DOHH2 (cell line): ENCODE results near the gene ADAMTS2.

Source experiments
- H3F3A ChIP-seq: fragments of 200-600 bp; sonication (generic), shearing (Covaris generic); 2 replicates; pipeline ENCODE4 v1.6.0; 2016; ENCODE audit warnings: antibody characterized with exemption, mild to moderate bottlenecking; ENCODE audit not compliant: control insufficient read depth, insufficient read depth
- H3K27ac ChIP-seq: fragments of 200-600 bp; sonication (generic); 2 replicates; pipeline ENCODE4 v1.5.1; 2014; ENCODE audit warnings: low read depth, mild to moderate bottlenecking, low read length, moderate library complexity
- H3K27me3 ChIP-seq: fragments of 200-600 bp; sonication (generic); 2 replicates; pipeline ENCODE4 v1.6.1; 2014; ENCODE audit warnings: mild to moderate bottlenecking, low read length, mixed read lengths; ENCODE audit not compliant: control insufficient read depth
- H3K36me3 ChIP-seq: fragments of 200-600 bp; sonication (generic); 2 replicates; pipeline ENCODE4 v1.6.1; 2014; ENCODE audit warnings: mild to moderate bottlenecking, low read length, moderate library complexity, mixed read lengths; ENCODE audit not compliant: control insufficient read depth
- H3K4me1 ChIP-seq: fragments of 200-600 bp; sonication (generic); 2 replicates; pipeline ENCODE4 v1.6.1; 2014; ENCODE audit warnings: mild to moderate bottlenecking, low read length, mixed read lengths; ENCODE audit not compliant: control insufficient read depth
- H3K4me2 ChIP-seq: fragments of 200-600 bp; sonication (generic); 2 replicates; pipeline ENCODE4 v1.6.0; 2014; ENCODE audit warnings: mild to moderate bottlenecking, low read length, moderate library complexity
- H3K4me3 ChIP-seq: fragments of 200-600 bp; sonication (generic); 2 replicates; pipeline ENCODE4 v1.5.1; 2014; ENCODE audit warnings: mild to moderate bottlenecking, low read length, mixed read lengths
- H3K79me2 ChIP-seq: fragments of 200-600 bp; sonication (generic); 2 replicates; pipeline ENCODE4 v1.6.1; 2014; ENCODE audit warnings: mild to moderate bottlenecking, low read length, mixed read lengths; ENCODE audit not compliant: control insufficient read depth
- H3K9me2 ChIP-seq: fragments of 200-600 bp; sonication (generic); replicated peaks from 2 replicates; pipeline ENCODE4 v1.6.1; 2014; ENCODE audit warnings: mild to moderate bottlenecking, low read length, mixed read lengths; ENCODE audit not compliant: control insufficient read depth
- H3K9me3 ChIP-seq: fragments of 200-600 bp; sonication (generic); 2 replicates; pipeline ENCODE4 v1.6.1; 2014; ENCODE audit warnings: antibody characterized with exemption, low read length, mixed read lengths; ENCODE audit not compliant: control insufficient read depth, insufficient read depth
- H4K20me1 ChIP-seq: fragments of 200-600 bp; sonication (generic); 2 replicates; pipeline ENCODE4 v1.6.0; 2014; ENCODE audit warnings: low read depth, mild to moderate bottlenecking, antibody characterized with exemption, low read length, moderate library complexity; ENCODE audit not compliant: control insufficient read depth, insufficient read depth
- CTCF ChIP-seq: fragments of 200-600 bp; sonication (generic); IDR thresholded peaks from one replicate; pipeline ENCODE4 v1.5.1; 2014; ENCODE audit warnings: antibody characterized with exemption, mild to moderate bottlenecking, low read depth, low read length; ENCODE audit not compliant: poor library complexity, severe bottlenecking
- EZH2phosphoT487 ChIP-seq: fragments of 200-600 bp; sonication (generic); IDR thresholded peaks from 2 replicates; pipeline ENCODE4 v1.6.1; 2017; ENCODE audit warnings: borderline replicate concordance, mild to moderate bottlenecking, antibody characterized with exemption, low read length, moderate library complexity, mixed read lengths

Gene ADAMTS2

GRCh38 chr5:179212870-179213269 lies 132.4 kb downstream of the ADAMTS2 start:
- H3K9me2 ChIP-seq = no peaks in the 10 kb centered on the region
- no peak overlapping the region for H3K27ac ChIP-seq
- TF ChIP-seq CTCF (peak; percentile 32), EZH2phosphoT487 (no peak)
- H3K36me3 ChIP-seq = no peaks in the 10 kb centered on the region
- no peaks in the 10 kb centered on the region for H3K9me3 ChIP-seq
- H3K4me2 ChIP-seq = no peak overlapping the region
- no peak overlapping the region for H3K4me3 ChIP-seq
- no peaks in the 10 kb centered on the region for H3K79me2 ChIP-seq
- no peaks in the 10 kb centered on the region for H3K27me3 ChIP-seq
- no peaks in the 10 kb centered on the region for H3K4me1 ChIP-seq
- H3F3A ChIP-seq = no peaks in the 10 kb centered on the region
- H4K20me1 ChIP-seq = no peaks in the 10 kb centered on the region

DNA sequence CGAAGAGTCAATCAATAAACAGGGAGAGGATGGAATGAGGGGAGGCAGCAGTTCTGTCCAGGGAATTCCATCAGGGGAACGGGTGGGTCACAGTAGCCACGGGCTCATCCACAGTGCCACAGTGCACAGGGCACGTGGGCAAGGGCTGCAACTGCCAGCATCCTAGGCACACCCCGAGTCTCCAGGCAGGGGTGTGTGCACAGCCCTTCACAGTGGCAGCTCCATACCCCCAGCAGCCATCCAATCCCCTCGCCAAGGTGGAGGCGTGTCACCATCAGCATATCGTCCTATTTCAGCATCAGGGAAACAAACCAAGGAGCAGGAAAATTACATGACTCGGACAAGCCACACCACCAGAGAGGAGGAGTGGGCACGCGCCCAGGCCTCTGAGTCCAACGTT lies 133.6 kb downstream of the ADAMTS2 start:
- H4K20me1 ChIP-seq = no peaks in the 10 kb centered on the region
- TF ChIP-seq EZH2phosphoT487 = no peak
- TF ChIP-seq CTCF = no peak
- no peak overlapping the region for H3K27ac ChIP-seq
- H3K9me3 ChIP-seq = no peaks in the 10 kb centered on the region
- H3K79me2 ChIP-seq = no peaks in the 10 kb centered on the region
- no peaks in the 10 kb centered on the region for H3K27me3 ChIP-seq
- H3K4me1 ChIP-seq = no peaks in the 10 kb centered on the region
- H3F3A ChIP-seq = no peaks in the 10 kb centered on the region
- H3K9me2 ChIP-seq = no peaks in the 10 kb centered on the region
- H3K4me2 ChIP-seq = no peak overlapping the region
- H3K4me3 ChIP-seq = no peak overlapping the region
- H3K36me3 ChIP-seq = no peaks in the 10 kb centered on the region

DNA sequence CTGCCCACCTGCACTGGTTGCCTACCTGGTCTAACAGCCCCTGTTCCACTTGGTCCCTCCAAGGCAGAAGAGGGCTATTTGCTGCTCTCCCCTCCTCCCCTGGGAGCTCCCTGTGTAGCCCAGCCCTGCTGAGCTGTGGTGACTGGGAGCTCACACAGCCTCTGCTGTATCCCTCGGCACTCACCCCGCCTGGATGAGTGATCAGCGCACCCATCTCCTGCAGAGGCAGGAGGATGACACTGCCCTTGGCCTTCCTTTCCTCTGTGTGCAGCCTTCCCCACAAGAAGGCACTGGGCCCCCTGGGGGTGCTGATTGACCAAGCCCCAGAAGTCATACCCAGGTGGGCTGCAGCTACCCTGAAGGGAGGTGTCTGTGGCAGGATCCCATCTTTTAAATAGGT lies 134.2 kb downstream of the ADAMTS2 start:
- Histone ChIP-seq H3K36me3 (no peaks in the 10 kb centered on the region), H3F3A (no peaks in the 10 kb centered on the region), H3K79me2 (no peaks in the 10 kb centered on the region), H3K4me3 (no peak overlapping the region), H3K9me3 (no peaks in the 10 kb centered on the region), H3K4me1 (no peaks in the 10 kb centered on the region), H3K27me3 (no peaks in the 10 kb centered on the region), H3K9me2 (no peaks in the 10 kb centered on the region), H4K20me1 (no peaks in the 10 kb centered on the region), H3K4me2 (no peak overlapping the region), H3K27ac (no peak overlapping the region)
- TF ChIP-seq EZH2phosphoT487 = no peak
- no peak for TF ChIP-seq CTCF

DNA sequence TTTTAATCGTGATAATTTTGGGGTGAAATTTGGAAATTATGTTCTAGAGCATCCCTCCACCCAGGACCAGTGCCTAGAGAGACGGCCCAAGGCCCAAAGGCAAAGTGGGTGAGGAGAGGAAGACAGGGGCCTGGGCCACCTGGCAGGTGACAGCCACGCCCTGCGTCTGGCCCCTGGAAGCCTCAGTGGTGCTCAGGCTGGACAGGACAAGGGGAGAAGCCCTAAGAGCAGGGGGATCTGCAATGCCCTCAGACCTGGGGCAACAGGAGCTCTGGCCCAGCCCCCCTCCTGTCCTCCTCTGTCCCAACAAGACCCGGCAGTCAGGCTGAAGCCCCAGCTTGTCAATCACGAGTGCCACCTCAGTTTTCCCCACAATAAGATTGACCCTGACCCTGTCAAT lies 134.8 kb downstream of the ADAMTS2 start:
- Histone ChIP-seq H3K27me3 (no peaks in the 10 kb centered on the region), H3K4me1 (no peaks in the 10 kb centered on the region), H3K4me3 (no peak overlapping the region), H4K20me1 (no peaks in the 10 kb centered on the region), H3K79me2 (no peaks in the 10 kb centered on the region), H3K4me2 (no peak overlapping the region), H3K9me2 (no peaks in the 10 kb centered on the region), H3K36me3 (no peaks in the 10 kb centered on the region), H3K9me3 (no peaks in the 10 kb centered on the region), H3F3A (no peaks in the 10 kb centered on the region), H3K27ac (no peak overlapping the region)
- TF ChIP-seq EZH2phosphoT487 (no peak), CTCF (no peak)
